IPS-11a (cell line): ENCODE data around the gene MVK.

Experiments used
- H3K4me3 ChIP-seq: one replicate; pipeline ENCODE4 v1.5.1; 2013; ENCODE audit warnings: low read depth, low read length, control low read depth

The MVK gene

GRCh38 chr12:109563291-109564284 lies 10.0 kb upstream of the MVK start:
- no peak overlapping the region for H3K4me3 ChIP-seq

- no peak overlapping the region for H3K4me3 ChIP-seq
These were observed 7.2 kb upstream of the MVK start for GRCh38 chr12:109566424-109566823.

DNA sequence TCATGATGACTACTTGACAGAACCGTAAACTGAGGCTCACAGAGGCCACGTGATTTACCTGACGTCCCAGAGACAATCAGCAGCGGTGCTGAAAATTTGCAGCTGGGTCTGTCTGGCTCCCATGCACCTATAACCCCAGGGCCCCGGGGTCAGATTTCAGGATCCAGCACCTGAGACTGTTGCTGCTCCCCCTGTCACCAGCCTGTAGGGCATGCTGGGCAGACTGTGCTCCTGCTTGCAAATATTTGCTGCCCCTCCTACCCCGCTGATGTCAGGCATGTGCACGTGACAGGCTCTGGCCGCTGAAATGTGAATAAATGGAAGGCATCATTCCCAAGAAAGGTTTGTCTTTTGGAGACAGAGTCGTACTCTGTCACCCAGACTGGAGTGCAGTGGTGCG lies 6.3 kb upstream of the MVK start:
- no peak overlapping the region for H3K4me3 ChIP-seq

DNA sequence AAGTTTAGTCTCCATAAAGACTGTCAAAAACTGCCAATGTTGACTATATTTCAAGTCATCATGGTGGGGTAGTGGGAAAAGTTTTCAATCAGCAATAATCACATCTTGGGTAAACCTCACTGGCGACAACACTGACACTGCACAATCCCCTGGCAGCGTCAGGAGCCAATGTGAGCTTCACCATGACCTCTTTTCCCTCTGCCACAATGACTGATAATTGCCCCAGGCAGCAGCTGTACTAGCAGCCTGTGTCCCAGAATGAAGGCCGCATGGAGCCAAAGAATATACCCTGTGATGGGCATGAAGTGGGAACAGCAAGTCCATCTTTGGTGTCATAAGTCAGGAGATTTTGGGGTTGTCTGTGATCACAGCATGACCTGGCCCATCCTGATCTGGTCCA lies 5.6 kb upstream of the MVK start:
- no peak overlapping the region for H3K4me3 ChIP-seq

DNA sequence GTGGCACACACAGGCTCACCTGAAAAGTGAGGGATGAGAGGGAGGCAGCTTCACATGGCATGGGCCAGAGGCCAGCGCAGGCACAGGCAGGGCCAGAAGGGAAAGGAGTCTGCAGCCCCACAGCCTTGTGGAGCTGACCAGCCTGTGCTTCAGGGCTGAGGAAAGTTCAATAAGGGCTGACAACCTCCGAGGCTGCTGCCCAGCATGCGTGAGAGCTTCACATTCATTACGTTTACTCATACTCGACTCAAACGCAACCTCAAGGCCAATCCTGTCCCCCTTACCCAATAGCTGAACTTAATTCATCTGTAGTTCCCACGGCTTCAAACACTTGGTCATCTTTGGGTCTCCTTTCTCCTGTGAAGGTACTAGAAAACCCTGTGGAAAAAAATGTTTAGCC lies 5.1 kb upstream of the MVK start:
- H3K4me3 ChIP-seq, result no peak overlapping the region

DNA sequence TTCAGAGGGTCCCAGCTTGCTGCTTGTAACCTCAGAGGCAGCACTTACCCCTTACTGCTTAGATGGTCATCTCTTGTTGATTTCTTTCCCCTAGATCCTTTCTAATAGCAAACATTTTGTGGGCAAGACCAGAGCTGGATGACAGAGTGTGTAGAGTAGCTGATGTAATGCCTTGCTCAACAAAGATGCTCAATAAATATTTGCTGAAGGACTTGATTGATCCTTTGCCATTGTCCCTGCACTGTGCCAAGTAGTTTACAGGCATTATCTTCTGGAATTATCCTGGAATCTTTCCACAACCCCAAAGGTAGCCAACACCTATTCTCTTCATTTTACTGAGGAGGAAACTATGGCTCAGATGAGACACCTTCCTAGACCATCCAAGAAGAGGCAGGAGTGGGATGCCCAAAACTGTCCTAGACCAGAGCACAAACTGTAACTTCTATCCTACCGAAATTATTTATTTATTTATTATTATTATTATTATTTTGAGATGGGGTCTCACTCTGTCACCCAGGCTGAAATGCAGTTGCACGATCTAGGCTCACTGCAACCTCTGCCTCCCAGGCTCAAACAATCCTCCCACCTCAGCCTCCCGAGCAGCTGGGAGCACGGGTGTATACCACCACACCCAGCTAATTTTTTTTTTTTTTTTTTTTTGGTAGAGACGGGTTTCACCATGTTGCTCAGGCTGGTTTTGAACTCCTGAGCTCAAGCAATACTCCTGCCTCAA lies 1.7 kb upstream of the MVK start:
- H3K4me3 ChIP-seq, result no peak overlapping the region

DNA sequence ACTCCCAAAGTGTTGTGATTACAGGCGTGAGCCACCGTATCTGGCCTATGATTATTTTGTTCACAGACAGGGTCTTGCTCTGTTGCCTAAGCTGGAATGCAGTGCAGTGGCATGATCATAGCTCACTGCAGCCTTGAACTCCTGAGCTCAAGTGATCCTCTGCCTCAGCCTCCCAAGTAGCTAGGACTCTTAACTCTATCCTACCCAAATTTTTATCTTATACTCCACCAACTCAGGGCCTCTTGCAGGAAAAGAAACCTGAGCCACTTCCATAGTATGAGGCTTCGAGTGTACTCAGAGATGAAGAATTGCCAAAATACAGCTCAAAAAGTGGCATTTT lies 1.1 kb upstream of the MVK start:
- H3K4me3 ChIP-seq, result no peak overlapping the region

GRCh38 chr12:109573914-109574244 lies 285 bp downstream of the MVK start:
- peak overlapping the region; percentile 75 for H3K4me3 ChIP-seq

GRCh38 chr12:109575683-109576082 lies 2.1 kb downstream of the MVK start:
- no peak overlapping the region for H3K4me3 ChIP-seq

GRCh38 chr12:109577311-109577710 lies 3.7 kb downstream of the MVK start:
- H3K4me3 ChIP-seq, result no peak overlapping the region

GRCh38 chr12:109578330-109578927 lies 4.8 kb downstream of the MVK start:
- no peak overlapping the region for H3K4me3 ChIP-seq

DNA sequence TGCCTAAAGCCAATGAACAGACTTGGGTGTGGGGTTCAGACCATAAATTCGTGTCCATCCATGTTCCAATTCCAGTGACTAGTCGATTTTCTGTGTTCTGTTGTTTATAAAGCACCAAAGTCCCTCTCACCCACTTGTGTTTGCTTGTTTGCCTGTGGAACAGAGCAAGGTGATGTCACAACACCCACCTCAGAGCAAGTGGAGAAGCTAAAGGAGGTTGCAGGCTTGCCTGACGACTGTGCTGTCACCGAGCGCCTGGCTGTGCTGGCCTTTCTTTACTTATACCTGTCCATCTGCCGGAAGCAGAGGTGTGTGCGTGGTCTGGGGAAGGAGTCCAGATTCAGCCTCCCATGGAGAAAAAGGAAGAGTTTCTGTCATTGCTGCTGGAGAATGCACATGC lies 6.0 kb downstream of the MVK start:
- H3K4me3 ChIP-seq, result no peak overlapping the region

- no peak overlapping the region for H3K4me3 ChIP-seq
These were observed 6.7 kb downstream of the MVK start for GRCh38 chr12:109580272-109580671.

- H3K4me3 ChIP-seq, result no peak overlapping the region
These were observed 7.2 kb downstream of the MVK start for GRCh38 chr12:109580684-109581333.

DNA sequence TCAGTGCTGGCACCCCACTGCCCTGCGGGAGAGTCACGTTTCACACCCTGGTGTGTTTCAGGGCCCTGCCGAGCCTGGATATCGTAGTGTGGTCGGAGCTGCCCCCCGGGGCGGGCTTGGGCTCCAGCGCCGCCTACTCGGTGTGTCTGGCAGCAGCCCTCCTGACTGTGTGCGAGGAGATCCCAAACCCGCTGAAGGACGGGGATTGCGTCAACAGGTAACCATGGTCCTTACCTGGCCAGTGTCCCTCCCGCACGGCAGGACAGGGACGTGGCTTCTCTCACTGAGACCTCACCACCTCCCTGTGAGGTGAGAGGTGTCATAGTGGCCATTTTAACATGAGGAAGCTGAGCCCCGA lies 7.7 kb downstream of the MVK start:
- H3K4me3 ChIP-seq, result no peak overlapping the region

GRCh38 chr12:109581856-109582255 lies 8.3 kb downstream of the MVK start:
- no peak overlapping the region for H3K4me3 ChIP-seq

DNA sequence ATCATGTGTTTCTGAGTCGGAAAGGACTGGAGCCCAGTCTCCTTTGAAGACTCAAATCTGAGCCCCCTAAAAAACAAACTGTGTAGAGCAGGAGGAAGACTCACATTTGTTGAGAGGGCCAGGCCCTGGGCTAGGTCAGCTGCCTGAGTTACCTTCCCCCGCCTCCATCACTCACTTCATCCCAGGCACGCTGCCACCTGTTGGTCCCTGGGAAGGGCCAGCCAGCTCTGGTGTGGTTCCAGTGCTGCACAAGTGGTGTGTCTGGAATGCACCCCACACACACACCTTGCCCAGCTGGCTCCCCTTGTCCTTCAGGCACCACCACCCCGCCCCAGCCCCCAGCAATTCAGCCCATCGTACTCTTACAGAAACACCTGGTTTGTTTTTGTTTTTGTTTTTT lies 9.0 kb downstream of the MVK start:
- no peak overlapping the region for H3K4me3 ChIP-seq

GRCh38 chr12:109583733-109584132 lies 10.1 kb downstream of the MVK start:
- H3K4me3 ChIP-seq, result no peak overlapping the region

GRCh38 chr12:109586385-109587296 lies 13.0 kb downstream of the MVK start:
- no peak overlapping the region for H3K4me3 ChIP-seq

GRCh38 chr12:109587921-109588320 lies 14.3 kb downstream of the MVK start:
- no peak overlapping the region for H3K4me3 ChIP-seq
